T follicular helper cell (primary cell): ENCODE measurements around the gene IKBKE.

Source experiments
- DNase-seq: peaks from one replicate; pipeline ENCODE4 v3.0.0-alpha.2; 2020; ENCODE audit warnings: low read depth
- total RNA-seq, 2 experiments: gene quantifications; one replicate each; lab custom pipeline; 2026; lab: John Stamatoyannopoulos, UW

Gene IKBKE
- 23.2 to 106 reads per million in 2 experiments for total RNA-seq

GRCh38 chr1:206469933-206470691, at the start of gene IKBKE:
TSS of gene IKBKE (plus strand) at chr1:206470476. CDS start at chr1:206473228, 2,752 bp downstream.
- DNase-seq: peak; percentile 28

GRCh38 chr1:206421616-206422340, 48.5 kb upstream of the IKBKE start:
- DNase-seq: no peak

GRCh38 chr1:206422525-206422924, 47.8 kb upstream of the IKBKE start:
- DNase-seq: no peak

GRCh38 chr1:206427291-206427690, 43.0 kb upstream of the IKBKE start:
- DNase-seq: no peak

GRCh38 chr1:206429421-206429820, 40.9 kb upstream of the IKBKE start:
- no peak for DNase-seq

GRCh38 chr1:206430031-206430983, 40.0 kb upstream of the IKBKE start:
- no peak for DNase-seq

GRCh38 chr1:206435445-206435844, 34.8 kb upstream of the IKBKE start:
- no peak for DNase-seq

- DNase-seq: no peak
These were observed 31.7 kb upstream of the IKBKE start for GRCh38 chr1:206438554-206438953.

GRCh38 chr1:206439205-206439604, 31.1 kb upstream of the IKBKE start:
- DNase-seq: no peak

- no peak for DNase-seq
These were observed 28.8 kb upstream of the IKBKE start for GRCh38 chr1:206441336-206441967.

GRCh38 chr1:206442101-206442500, 28.2 kb upstream of the IKBKE start:
- DNase-seq: no peak

GRCh38 chr1:206445116-206445515, 25.2 kb upstream of the IKBKE start:
- no peak for DNase-seq

GRCh38 chr1:206445911-206446356, 24.3 kb upstream of the IKBKE start:
- DNase-seq: no peak

GRCh38 chr1:206446688-206447421, 23.4 kb upstream of the IKBKE start:
- DNase-seq: no peak

GRCh38 chr1:206447422-206447765, 22.9 kb upstream of the IKBKE start:
- DNase-seq: no peak

GRCh38 chr1:206447792-206448191, 22.5 kb upstream of the IKBKE start:
- DNase-seq: no peak

- no peak for DNase-seq
These were observed 21.8 kb upstream of the IKBKE start for GRCh38 chr1:206448471-206448870.

GRCh38 chr1:206449565-206449964, 20.7 kb upstream of the IKBKE start:
- DNase-seq: no peak

- no peak for DNase-seq
These were observed 20.0 kb upstream of the IKBKE start for GRCh38 chr1:206450281-206450680.

- no peak for DNase-seq
These were observed 19.1 kb upstream of the IKBKE start for GRCh38 chr1:206451134-206451686.

GRCh38 chr1:206453111-206453510, 17.2 kb upstream of the IKBKE start:
- DNase-seq: no peak
